K562 (cell line): ENCODE data around the gene IFI27L1. TPM values are rescaled to one million over a fixed set of nuclear protein-coding genes. Genes with fewer than 3 reads are reported as not detected.
A peak's percentile ranks its signal among the peaks of the same experiment; 100 is the strongest.

Experiments used
- CHD2 ChIP-seq: IDR thresholded peaks from 2 replicates; pipeline ENCODE4 v1.6.1; 2011; ENCODE audit warnings: low read depth, low read length
- CREM ChIP-seq: IDR thresholded peaks from 2 replicates; pipeline ENCODE4 v1.6.1; 2014; ENCODE audit warnings: antibody characterized with exemption, low read depth
- CTCF ChIP-seq, 3 experiments: IDR thresholded peaks in 2 of 3; conservative IDR thresholded peaks in 1 of 3; 2 replicates each; pipeline ENCODE4 v1.5.1; 2011 to 2012; ENCODE audit warnings: low read length in 3 of 3, mild to moderate bottlenecking in 3 of 3, control low read depth in 2 of 3, improper control_type of control experiment in 1 of 3, inconsistent platforms in 1 of 3, low read depth in 1 of 3, mixed read lengths in 1 of 3, moderate library complexity in 1 of 3; ENCODE audit not compliant: insufficient read depth in 2 of 3
- IRF9 ChIP-seq: fragments of 450-650 bp; IDR thresholded peaks from 2 replicates; pipeline ENCODE4 v1.6.1; 2016; ENCODE audit warnings: missing biosample characterization, missing genetic modification characterization
- MECOM ChIP-seq: fragments of 250-450 bp; sonication (Bioruptor Pico); IDR thresholded peaks from 2 replicates; pipeline ENCODE4 v1.8.0; 2022; ENCODE audit warnings: inconsistent platforms
- MLX ChIP-seq, 2 experiments: fragments of 450-650 bp in 1 of 2; sonication (generic) in 1 of 2; formaldehyde crosslinking; conservative IDR thresholded peaks; 2 replicates each; pipeline versions ENCODE4 v1.4.0 to v1.8.1; 2020 to 2022; ENCODE audit warnings: mild to moderate bottlenecking in 1 of 2, missing genetic modification reagents in 1 of 2
- NFIX ChIP-seq: fragments of 250-450 bp; sonication (Bioruptor Pico); IDR thresholded peaks from 2 replicates; pipeline ENCODE4 v1.4.0; 2020; ENCODE audit warnings: low read depth, mild to moderate bottlenecking, moderate library complexity
- SAFB2 ChIP-seq: fragments of 200-400 bp; formaldehyde crosslinking; IDR thresholded peaks from 2 replicates; pipeline ENCODE4 v1.6.1; 2018; ENCODE audit warnings: borderline replicate concordance, low read length, low read depth, moderate library complexity; ENCODE audit not compliant: severe bottlenecking
- SPI1 ChIP-seq: IDR thresholded peaks from 2 replicates; pipeline ENCODE4 v1.6.1; 2011; ENCODE audit warnings: low read depth, low read length, control low read depth, borderline replicate concordance
- polyA plus RNA-seq, 8 experiments: library from polyadenylated mRNA; depleted of rRNA in 4 of 8; stranded (reverse) in 5 of 8; unstranded in 3 of 8; fragments of >200 nt; fragmentation: Nextera tagmentation in 2 of 8; fragmentation: Illumina TruSeq in 1 of 8; extraction: Ambion mirVana in 2 of 8; extraction: Trizol in 1 of 8; gene quantifications; 2 replicates each; pipeline versions ENCODE4 v1.2.1 to v1.2.3, GENCODE V29; 2011 to 2014; ENCODE audit warnings: inconsistent platforms in 1 of 8, missing spikeins in 1 of 8
- total RNA-seq, 7 experiments: library from RNA; depleted of rRNA in 6 of 7; stranded (reverse); fragments of >200 nt in 6 of 7; fragmentation: Illumina TruSeq in 2 of 7; extraction: Trizol in 2 of 7; gene quantifications; 2 replicates each; pipeline versions ENCODE4 v1.2.1 to v1.2.3, GENCODE V29; 2011 to 2021; ENCODE audit warnings: low replicate concordance in 1 of 7
- TF ChIP-seq, protein P1 (sequence below): sonication (generic); formaldehyde crosslinking; IDR thresholded peaks from 2 replicates; pipeline ENCODE4 v1.4.0; 2020; ENCODE audit warnings: mild to moderate bottlenecking, missing genetic modification reagents

IFI27L1 gene
- total and polyA plus RNA-seq, 9 of the 15 experiments (the other 6 are each of a cell fraction or from before 2014, with no cell fraction given) = 14.5 to 28.0 (median 23.8) TPM

DNA sequence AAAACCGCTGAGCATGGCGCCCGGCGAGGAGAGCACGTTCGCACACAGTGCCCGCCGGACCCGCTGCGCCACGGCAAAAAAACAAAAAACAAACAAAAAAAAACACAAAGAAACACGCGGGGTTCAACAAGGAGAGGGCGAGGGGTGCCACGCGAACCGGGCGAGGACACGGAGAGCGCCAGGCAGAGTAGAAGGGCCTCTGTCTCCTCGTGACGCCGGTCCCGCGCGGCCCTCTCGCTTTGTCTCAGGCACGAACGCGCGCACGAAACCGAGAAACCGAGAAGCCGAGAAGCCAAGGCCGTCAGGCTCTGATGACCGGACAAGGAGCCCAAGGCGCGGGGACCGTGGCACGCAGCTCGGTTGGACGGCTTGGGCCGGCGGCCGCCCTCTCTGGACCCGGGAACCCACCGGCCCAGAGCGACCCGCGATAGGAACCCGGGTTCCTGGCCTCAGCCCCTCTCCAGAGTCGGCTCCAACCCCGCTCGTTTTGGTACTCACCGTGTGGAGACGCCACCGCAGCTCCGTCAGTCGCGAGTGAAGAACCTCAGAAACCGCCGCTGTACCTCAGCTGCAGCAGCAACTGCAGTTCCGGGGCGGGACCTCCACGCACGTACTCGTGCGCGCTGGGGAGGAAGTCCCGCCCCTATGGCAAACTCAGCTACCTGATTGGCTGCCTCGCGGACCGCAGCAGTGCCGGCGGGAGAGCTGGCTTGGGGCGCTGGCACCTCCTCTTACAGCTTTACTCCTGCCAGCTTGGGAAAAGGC is at the start of gene IFI27L1, which contains the start of gene DDX24 (continued):
- TF ChIP-seq, protein P1, sequence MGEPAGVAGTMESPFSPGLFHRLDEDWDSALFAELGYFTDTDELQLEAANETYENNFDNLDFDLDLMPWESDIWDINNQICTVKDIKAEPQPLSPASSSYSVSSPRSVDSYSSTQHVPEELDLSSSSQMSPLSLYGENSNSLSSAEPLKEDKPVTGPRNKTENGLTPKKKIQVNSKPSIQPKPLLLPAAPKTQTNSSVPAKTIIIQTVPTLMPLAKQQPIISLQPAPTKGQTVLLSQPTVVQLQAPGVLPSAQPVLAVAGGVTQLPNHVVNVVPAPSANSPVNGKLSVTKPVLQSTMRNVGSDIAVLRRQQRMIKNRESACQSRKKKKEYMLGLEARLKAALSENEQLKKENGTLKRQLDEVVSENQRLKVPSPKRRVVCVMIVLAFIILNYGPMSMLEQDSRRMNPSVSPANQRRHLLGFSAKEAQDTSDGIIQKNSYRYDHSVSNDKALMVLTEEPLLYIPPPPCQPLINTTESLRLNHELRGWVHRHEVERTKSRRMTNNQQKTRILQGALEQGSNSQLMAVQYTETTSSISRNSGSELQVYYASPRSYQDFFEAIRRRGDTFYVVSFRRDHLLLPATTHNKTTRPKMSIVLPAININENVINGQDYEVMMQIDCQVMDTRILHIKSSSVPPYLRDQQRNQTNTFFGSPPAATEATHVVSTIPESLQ (CRISPR knock-in tag) = no peak
- TF ChIP-seq MLX (CRISPR knock-in tag; conservative IDR thresholded peaks at IDR 0.05) = no peak
- 0 out of 2 replicates have a peak, but pooled peaks have one; percentile 23 for TF ChIP-seq CHD2
- TF ChIP-seq MECOM (CRISPR knock-in tag) = no peak
- no peak for TF ChIP-seq CTCF (IDR thresholded peaks at IDR 0.05 in 2 of 3, conservative IDR thresholded peaks at IDR 0.05 in 1 of 3; ENCODE audit: insufficient read depth in 2 of 3, low read depth in 1 of 3, low read length in 3 of 3)
- no peak for TF ChIP-seq NFIX (CRISPR knock-in tag)
- TF ChIP-seq SPI1 = peak; percentile 84
- TF ChIP-seq CREM = peak; percentile 66
- no peak for TF ChIP-seq IRF9 (tag)
- no peak for TF ChIP-seq SAFB2
